Fibroblast of skin of right quadriceps (primary cell): ENCODE results near the gene MB21D2.
"Not testable (repeated sequence)": the region's sequence is repeated elsewhere in the genome, so short reads cannot be mapped to it uniquely, and the experiment has no call there.

Source experiments
- DNase-seq: peaks from one replicate; pipeline ENCODE4 v3.0.0-alpha.2; 2013

MB21D2 gene

GRCh38 chr3:192851821-192852372 lies 65.8 kb downstream of the MB21D2 start:
- peak; percentile 50 for DNase-seq

GRCh38 chr3:192850451-192850981 lies 67.1 kb downstream of the MB21D2 start:
- DNase-seq: peak; percentile 83

DNA sequence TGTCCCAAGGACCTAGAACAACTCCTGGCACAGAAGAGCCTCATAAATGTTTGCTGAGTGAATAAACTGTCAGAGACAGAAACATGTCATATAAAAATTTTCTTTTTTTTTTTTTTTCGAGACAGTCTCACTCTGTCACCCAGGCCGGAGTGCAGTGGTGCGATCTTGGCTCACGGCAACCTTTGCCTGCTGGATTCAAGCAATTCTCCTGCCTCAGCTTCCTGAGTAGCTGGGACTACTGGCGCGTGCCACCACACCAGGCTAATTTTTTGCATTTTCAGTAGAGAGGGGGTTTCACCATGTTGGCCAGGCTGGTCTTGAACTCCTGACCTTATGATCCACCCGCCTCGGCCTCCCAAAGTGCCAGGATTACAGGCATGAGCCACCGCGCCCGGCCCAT lies 67.8 kb downstream of the MB21D2 start:
- DNase-seq: not testable (repeated sequence)

DNA sequence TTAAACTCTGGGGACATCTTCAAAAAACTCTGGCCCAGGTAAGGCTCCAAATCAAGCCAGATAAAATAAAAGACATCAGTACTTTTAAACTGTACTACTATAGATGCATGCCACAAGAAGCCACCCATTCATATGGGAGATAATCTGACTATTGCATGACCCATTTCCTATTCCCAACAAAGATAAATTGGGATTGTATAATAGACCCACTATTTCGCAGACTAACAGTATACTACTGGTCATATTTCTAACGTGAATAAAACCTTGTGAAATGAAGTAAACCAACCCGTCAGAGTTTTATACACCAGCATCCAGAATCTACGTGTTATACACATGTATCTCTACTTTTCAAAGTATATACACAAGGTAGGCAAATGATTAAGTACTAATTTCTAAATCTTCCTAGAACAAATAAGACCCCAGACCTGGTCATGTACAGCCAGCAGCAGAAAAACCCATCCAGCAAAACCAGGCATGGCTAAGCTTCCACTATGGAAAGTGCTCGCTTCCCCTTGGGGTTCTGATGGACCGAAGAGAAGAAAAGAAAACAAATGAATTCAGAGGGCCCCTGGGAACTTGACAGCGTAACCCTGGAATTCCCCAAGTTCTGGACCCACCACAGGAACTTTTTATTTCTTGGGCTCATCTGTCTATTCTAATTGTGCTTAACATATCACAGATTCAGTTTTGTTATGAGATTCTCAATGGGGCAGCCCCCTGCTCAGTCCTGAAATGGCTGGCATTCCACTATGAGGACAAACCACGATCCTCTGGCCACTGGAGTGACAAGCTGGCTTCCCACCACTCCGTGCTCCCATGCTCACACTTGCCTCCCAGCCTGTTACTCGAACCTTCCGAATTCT lies 69.1 kb downstream of the MB21D2 start:
- DNase-seq: peak; percentile 40

- peak; percentile 74 for DNase-seq
Observed at GRCh38 chr3:192847941-192848340, 69.7 kb downstream of the MB21D2 start.

DNA sequence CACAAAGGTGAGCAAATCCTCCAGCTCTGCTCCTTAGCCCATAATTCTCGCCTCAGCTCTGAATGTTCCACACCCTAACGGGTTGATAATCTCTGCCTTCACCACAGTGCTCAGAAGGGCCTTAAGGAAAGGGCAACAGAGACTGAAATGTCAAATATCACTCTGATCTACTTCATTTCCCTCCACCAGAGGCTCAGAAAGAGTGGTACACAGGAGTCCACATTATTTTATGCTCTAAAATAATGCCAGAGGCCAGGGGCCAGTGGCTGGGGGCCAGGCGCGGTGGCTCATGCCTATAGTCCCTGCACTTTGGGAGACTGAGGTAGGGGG lies 72.2 kb downstream of the MB21D2 start:
- no peak for DNase-seq

- peak; percentile 61 for DNase-seq
Observed at GRCh38 chr3:192844836-192845525, 72.7 kb downstream of the MB21D2 start.

DNA sequence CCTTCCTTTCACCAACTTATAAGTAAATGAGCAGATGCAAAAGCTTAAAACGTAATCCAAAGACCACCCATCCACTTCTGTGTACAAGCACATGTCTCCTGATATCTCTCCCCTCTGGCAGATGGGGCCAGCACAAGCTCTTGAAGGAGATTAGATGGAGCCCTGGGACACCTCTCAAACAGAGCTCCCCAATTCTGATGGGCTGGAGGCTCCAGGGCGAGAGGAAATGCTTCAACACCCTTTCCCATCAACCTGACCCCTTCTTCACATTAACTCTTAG lies 73.2 kb downstream of the MB21D2 start:
- DNase-seq: no peak

- DNase-seq: no peak
Observed at GRCh38 chr3:192843723-192844485, 73.8 kb downstream of the MB21D2 start.

DNA sequence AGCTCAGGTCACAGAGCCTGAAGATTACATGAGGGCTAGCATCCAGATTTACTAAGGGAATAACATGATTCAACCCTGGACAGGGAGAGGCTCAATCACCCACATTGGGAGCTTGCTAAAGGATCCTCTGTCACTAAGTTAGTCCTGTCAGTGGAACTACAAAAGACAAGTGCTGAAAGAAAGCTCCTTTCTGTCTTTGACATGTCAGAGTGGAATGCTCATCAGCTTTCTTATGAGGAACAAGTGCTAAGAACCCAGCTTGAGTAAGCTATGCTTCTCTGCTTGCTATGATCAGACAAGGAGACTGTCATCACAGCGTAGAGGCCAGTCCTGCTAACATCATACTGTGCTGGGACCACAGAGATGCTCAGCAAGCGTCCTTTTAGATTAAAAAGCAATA lies 74.5 kb downstream of the MB21D2 start:
- no peak for DNase-seq

- DNase-seq: no peak
Observed at GRCh38 chr3:192842711-192843110, 74.9 kb downstream of the MB21D2 start.

DNA sequence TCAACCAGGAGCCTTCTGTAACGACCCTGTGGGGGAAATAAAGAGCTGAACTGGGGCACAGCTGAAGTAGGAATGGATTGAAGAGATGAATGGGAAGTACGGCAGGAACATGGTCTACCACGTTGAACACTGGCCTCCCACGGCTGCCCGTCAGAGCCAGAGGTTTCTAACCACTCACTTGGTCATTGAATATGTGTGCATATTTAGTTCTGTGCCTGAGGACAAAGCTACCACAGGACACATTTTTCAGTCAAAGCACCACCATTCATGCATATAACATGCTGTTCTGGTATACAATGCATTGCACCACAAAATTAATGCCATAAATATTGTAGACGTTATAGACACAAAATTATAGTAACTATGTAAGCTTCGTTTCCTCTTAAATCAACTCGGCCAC lies 75.5 kb downstream of the MB21D2 start:
- no peak for DNase-seq

GRCh38 chr3:192841428-192841827 lies 76.2 kb downstream of the MB21D2 start:
- no peak for DNase-seq

GRCh38 chr3:192840143-192840836 lies 77.4 kb downstream of the MB21D2 start:
- DNase-seq: no peak

- peak; percentile 84 for DNase-seq
Observed at GRCh38 chr3:192835818-192836815, 81.5 kb downstream of the MB21D2 start.

GRCh38 chr3:192834428-192834827 lies 83.2 kb downstream of the MB21D2 start:
- DNase-seq: no peak

DNA sequence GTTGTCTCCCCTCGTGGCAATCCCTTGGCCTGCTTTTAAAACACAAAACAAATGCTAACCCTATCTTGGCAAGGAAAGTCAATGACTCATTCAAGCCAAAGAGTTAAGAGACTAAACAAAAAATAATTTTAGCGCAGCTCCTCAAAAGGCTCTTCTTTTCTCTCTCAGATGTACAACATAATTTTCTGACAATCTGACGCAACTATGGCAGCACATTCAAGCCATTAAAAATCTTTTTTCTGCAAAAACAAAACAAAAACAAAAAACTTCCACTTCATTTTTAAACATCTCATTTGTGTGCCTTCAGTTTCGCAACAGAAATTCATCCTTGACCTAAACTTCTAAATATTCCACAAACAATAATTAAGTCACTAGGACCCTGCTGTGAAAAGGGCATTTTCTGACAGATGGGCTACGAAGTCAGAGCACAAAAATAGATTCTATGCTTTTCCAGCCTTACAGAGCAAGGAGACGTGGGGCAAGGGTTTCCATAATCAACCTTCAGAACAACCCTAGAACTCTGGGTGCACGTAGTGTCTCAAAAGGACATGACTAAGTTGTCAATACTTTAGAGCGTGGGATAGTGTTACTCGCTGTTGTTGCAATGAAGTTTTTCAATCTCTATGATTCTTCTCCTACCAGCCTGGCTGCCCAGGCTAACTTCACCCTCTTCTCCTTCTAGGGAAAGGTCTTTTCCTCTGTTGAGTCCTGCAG lies 84.3 kb downstream of the MB21D2 start:
- DNase-seq: peak; percentile 84

DNA sequence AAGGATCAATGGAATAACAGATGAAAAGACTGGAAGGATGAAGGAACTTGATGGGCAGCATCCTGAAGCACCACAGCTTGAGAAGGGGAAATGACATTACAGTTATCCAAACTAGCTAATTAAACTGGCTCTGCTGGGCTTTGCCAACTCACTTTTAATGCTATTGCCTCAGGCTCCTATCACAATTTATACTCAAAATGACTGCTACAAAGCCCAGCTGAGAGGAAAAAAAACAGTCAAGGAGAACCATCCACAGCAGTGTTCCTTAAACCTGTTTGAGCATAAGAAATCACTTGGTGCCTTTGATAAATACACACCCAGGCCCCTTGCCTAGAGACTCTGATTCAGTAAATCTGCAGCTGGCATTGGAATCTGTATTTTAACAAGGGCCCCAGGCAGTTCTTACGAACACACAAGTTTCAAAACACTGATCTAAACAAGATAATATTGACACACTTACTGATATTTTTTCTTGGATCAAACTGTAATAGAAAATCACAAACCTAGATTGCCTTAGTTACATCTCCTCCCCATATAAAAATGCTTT lies 85.8 kb downstream of the MB21D2 start:
- no peak for DNase-seq

GRCh38 chr3:192831111-192831644 lies 86.5 kb downstream of the MB21D2 start:
- peak; percentile 94 for DNase-seq
